Measurements from ENCODE around the gene DIO3.

Gene DIO3

GRCh38 chr14:101561145-101561896 is at the start of gene DIO3:
Gene DIO3, plus strand, starts transcription at chr14:101561495.
- in situ Hi-C loops (cut with HindIII; ENCODE audit: low pct_ligation_motif_present, low pct_unique_long_range_greater_than_20kb, low sequenced_read_pairs) = no loop called here

GRCh38 chr14:101511620-101512375 is 49.5 kb upstream of the DIO3 start:
- in situ Hi-C loops (cut with HindIII; ENCODE audit: low pct_ligation_motif_present, low pct_unique_long_range_greater_than_20kb, low sequenced_read_pairs) = no loop called here
- DNase-seq = no peak

More at GRCh38 chr14:101561145-101561896, at the start of gene DIO3:
- DNase-seq = no peak

- DNase-seq = no peak
- in situ Hi-C loops (cut with HindIII; ENCODE audit: low pct_ligation_motif_present, low pct_unique_long_range_greater_than_20kb, low sequenced_read_pairs) = no loop called here
These were observed 49.0 kb upstream of the DIO3 start for GRCh38 chr14:101512376-101512695.

GRCh38 chr14:101514136-101514535 is 47.2 kb upstream of the DIO3 start:
- in situ Hi-C loops (cut with HindIII; ENCODE audit: low pct_ligation_motif_present, low pct_unique_long_range_greater_than_20kb, low sequenced_read_pairs) = no loop called here
- DNase-seq = no peak

GRCh38 chr14:101516401-101516800 is 44.9 kb upstream of the DIO3 start:
- DNase-seq = no peak
- in situ Hi-C loops (cut with HindIII; ENCODE audit: low pct_ligation_motif_present, low pct_unique_long_range_greater_than_20kb, low sequenced_read_pairs) = no loop called here

GRCh38 chr14:101518611-101519473 is 42.5 kb upstream of the DIO3 start:
- DNase-seq = no peak
- in situ Hi-C loops (cut with HindIII; ENCODE audit: low pct_ligation_motif_present, low pct_unique_long_range_greater_than_20kb, low sequenced_read_pairs) = no loop called here

GRCh38 chr14:101520621-101521472 is 40.4 kb upstream of the DIO3 start:
- in situ Hi-C loops (cut with HindIII; ENCODE audit: low pct_ligation_motif_present, low pct_unique_long_range_greater_than_20kb, low sequenced_read_pairs) = no loop called here
- no peak for DNase-seq

GRCh38 chr14:101521473-101521915 is 39.8 kb upstream of the DIO3 start:
- in situ Hi-C loops (cut with HindIII; ENCODE audit: low pct_ligation_motif_present, low pct_unique_long_range_greater_than_20kb, low sequenced_read_pairs) = no loop called here
- no peak for DNase-seq

- in situ Hi-C loops (cut with HindIII; ENCODE audit: low pct_ligation_motif_present, low pct_unique_long_range_greater_than_20kb, low sequenced_read_pairs) = no loop called here
- no peak for DNase-seq
These were observed 39.3 kb upstream of the DIO3 start for GRCh38 chr14:101521978-101522377.

- DNase-seq = no peak
- in situ Hi-C loops (cut with HindIII; ENCODE audit: low pct_ligation_motif_present, low pct_unique_long_range_greater_than_20kb, low sequenced_read_pairs) = no loop called here
These were observed 35.4 kb upstream of the DIO3 start for GRCh38 chr14:101525640-101526527.

GRCh38 chr14:101527987-101528386 is 33.3 kb upstream of the DIO3 start:
- in situ Hi-C loops (cut with HindIII; ENCODE audit: low pct_ligation_motif_present, low pct_unique_long_range_greater_than_20kb, low sequenced_read_pairs) = no loop called here

GRCh38 chr14:101529079-101529478 is 32.2 kb upstream of the DIO3 start:
- no peak for DNase-seq
- in situ Hi-C loops (cut with HindIII; ENCODE audit: low pct_ligation_motif_present, low pct_unique_long_range_greater_than_20kb, low sequenced_read_pairs) = no loop called here

More at GRCh38 chr14:101527987-101528386, 33.3 kb upstream of the DIO3 start:
- no peak for DNase-seq

- no peak for DNase-seq
- in situ Hi-C loops (cut with HindIII; ENCODE audit: low pct_ligation_motif_present, low pct_unique_long_range_greater_than_20kb, low sequenced_read_pairs) = no loop called here
These were observed 27.1 kb upstream of the DIO3 start for GRCh38 chr14:101534198-101534597.

GRCh38 chr14:101535232-101535631 is 26.1 kb upstream of the DIO3 start:
- DNase-seq = no peak
- in situ Hi-C loops (cut with HindIII; ENCODE audit: low pct_ligation_motif_present, low pct_unique_long_range_greater_than_20kb, low sequenced_read_pairs) = no loop called here

GRCh38 chr14:101535701-101536207 is 25.5 kb upstream of the DIO3 start:
- in situ Hi-C loops (cut with HindIII; ENCODE audit: low pct_ligation_motif_present, low pct_unique_long_range_greater_than_20kb, low sequenced_read_pairs) = no loop called here
- DNase-seq = no peak

GRCh38 chr14:101537286-101537685 is 24.0 kb upstream of the DIO3 start:
- no peak for DNase-seq
- in situ Hi-C loops (cut with HindIII; ENCODE audit: low pct_ligation_motif_present, low pct_unique_long_range_greater_than_20kb, low sequenced_read_pairs) = no loop called here

GRCh38 chr14:101538878-101539277 is 22.4 kb upstream of the DIO3 start:
- in situ Hi-C loops (cut with HindIII; ENCODE audit: low pct_ligation_motif_present, low pct_unique_long_range_greater_than_20kb, low sequenced_read_pairs) = no loop called here
- no peak for DNase-seq

Data from ACHN (cell line).